WTC11 (cell line): ENCODE data around the gene PKP4.

Experiments
- IRF2 ChIP-seq: sonication (generic); formaldehyde crosslinking; IDR thresholded peaks from 2 replicates; pipeline ENCODE4 v1.8.0; 2022; ENCODE audit warnings: low read depth, missing genetic modification reagents, borderline replicate concordance
- ZNF416 ChIP-seq: fragments of 250-450 bp; sonication (Bioruptor Pico); IDR thresholded peaks from 2 replicates; pipeline ENCODE4 v1.9.0; 2021; ENCODE audit warnings: mild to moderate bottlenecking, inconsistent platforms
- TF ChIP-seq, protein P1 (sequence below): fragments of 200-600 bp; IDR thresholded peaks from 2 replicates; pipeline ENCODE4 v1.8.0; 2022; ENCODE audit warnings: antibody characterized with exemption
- TF ChIP-seq, protein P2 (sequence below): sonication (generic); formaldehyde crosslinking; IDR thresholded peaks from 2 replicates; pipeline ENCODE4 v1.8.0; 2022; ENCODE audit warnings: missing genetic modification reagents
- TF ChIP-seq, protein P3 (sequence below): sonication (generic); formaldehyde crosslinking; conservative IDR thresholded peaks from 2 replicates; pipeline ENCODE4 v1.8.1; 2022; ENCODE audit warnings: mild to moderate bottlenecking, missing genetic modification reagents
- TF ChIP-seq, protein P4 (sequence below): sonication (generic); formaldehyde crosslinking; IDR thresholded peaks from 2 replicates; pipeline ENCODE4 v1.8.1; 2022; ENCODE audit warnings: low read depth, missing genetic modification reagents, borderline replicate concordance
- TF ChIP-seq, protein P5 (sequence below): sonication (generic); formaldehyde crosslinking; IDR thresholded peaks from 2 replicates; pipeline ENCODE4 v1.8.0; 2022; ENCODE audit warnings: mild to moderate bottlenecking, missing genetic modification reagents
- TF ChIP-seq, protein P6 (sequence below): sonication (generic); formaldehyde crosslinking; IDR thresholded peaks from 2 replicates; pipeline ENCODE4 v1.8.1; 2023; ENCODE audit warnings: mild to moderate bottlenecking, missing genetic modification reagents, moderate library complexity
- TF ChIP-seq, protein P7 (sequence below): sonication (generic); formaldehyde crosslinking; IDR thresholded peaks from 2 replicates; pipeline ENCODE4 v1.8.0; 2022; ENCODE audit warnings: mild to moderate bottlenecking, missing genetic modification reagents
- TF ChIP-seq, protein P8 (sequence below): sonication (generic); formaldehyde crosslinking; IDR thresholded peaks from 2 replicates; pipeline ENCODE4 v1.8.1; 2023; ENCODE audit warnings: mild to moderate bottlenecking, missing genetic modification reagents, borderline replicate concordance

DNA sequence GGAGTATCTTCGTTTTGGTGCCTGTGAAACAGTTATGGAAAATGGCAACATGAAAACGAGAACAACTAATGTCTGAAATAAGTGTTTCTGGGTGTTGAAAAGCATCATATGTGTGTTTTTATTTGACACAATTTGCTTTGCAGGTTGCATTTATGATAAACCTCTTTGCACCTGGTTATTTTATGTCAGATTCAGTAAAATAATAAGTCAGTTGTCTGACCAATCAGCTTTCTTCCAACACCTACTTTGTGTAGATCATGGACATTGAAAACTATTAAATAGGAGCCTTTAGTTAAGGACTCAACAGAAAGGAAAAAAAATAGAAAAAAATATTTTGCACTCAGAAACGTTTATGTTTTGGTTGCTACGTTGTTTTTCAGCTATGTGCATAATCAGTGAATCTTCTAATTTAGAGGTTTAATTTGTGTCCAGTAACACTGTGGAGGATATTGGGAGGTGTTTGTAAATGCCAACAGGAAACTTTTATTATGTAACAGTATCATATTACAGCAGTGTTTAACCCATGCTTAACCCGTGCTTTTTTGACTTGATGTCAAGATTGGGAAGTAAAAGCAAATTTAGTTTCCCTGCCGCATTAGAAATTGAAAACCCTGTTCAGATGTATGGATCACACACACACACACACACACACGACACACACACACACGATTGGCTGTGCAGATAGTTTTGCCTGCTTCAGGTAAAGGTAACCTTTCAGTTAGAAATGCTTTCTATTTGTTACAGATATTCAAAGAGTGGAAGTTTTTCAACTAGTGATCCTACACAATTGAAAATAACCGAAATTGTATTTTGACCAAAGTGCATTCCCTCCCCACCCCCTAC, 2.6 kb downstream of the PKP4 start:
- TF ChIP-seq, protein P1, sequence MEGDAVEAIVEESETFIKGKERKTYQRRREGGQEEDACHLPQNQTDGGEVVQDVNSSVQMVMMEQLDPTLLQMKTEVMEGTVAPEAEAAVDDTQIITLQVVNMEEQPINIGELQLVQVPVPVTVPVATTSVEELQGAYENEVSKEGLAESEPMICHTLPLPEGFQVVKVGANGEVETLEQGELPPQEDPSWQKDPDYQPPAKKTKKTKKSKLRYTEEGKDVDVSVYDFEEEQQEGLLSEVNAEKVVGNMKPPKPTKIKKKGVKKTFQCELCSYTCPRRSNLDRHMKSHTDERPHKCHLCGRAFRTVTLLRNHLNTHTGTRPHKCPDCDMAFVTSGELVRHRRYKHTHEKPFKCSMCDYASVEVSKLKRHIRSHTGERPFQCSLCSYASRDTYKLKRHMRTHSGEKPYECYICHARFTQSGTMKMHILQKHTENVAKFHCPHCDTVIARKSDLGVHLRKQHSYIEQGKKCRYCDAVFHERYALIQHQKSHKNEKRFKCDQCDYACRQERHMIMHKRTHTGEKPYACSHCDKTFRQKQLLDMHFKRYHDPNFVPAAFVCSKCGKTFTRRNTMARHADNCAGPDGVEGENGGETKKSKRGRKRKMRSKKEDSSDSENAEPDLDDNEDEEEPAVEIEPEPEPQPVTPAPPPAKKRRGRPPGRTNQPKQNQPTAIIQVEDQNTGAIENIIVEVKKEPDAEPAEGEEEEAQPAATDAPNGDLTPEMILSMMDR = no peak
- TF ChIP-seq, protein P2, sequence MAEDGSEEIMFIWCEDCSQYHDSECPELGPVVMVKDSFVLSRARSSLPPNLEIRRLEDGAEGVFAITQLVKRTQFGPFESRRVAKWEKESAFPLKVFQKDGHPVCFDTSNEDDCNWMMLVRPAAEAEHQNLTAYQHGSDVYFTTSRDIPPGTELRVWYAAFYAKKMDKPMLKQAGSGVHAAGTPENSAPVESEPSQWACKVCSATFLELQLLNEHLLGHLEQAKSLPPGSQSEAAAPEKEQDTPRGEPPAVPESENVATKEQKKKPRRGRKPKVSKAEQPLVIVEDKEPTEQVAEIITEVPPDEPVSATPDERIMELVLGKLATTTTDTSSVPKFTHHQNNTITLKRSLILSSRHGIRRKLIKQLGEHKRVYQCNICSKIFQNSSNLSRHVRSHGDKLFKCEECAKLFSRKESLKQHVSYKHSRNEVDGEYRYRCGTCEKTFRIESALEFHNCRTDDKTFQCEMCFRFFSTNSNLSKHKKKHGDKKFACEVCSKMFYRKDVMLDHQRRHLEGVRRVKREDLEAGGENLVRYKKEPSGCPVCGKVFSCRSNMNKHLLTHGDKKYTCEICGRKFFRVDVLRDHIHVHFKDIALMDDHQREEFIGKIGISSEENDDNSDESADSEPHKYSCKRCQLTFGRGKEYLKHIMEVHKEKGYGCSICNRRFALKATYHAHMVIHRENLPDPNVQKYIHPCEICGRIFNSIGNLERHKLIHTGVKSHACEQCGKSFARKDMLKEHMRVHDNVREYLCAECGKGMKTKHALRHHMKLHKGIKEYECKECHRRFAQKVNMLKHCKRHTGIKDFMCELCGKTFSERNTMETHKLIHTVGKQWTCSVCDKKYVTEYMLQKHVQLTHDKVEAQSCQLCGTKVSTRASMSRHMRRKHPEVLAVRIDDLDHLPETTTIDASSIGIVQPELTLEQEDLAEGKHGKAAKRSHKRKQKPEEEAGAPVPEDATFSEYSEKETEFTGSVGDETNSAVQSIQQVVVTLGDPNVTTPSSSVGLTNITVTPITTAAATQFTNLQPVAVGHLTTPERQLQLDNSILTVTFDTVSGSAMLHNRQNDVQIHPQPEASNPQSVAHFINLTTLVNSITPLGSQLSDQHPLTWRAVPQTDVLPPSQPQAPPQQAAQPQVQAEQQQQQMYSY (CRISPR knock-in tag) = no peak
- TF ChIP-seq ZNF416 (CRISPR knock-in tag) (no peak), IRF2 (no peak)
- TF ChIP-seq, protein P3, sequence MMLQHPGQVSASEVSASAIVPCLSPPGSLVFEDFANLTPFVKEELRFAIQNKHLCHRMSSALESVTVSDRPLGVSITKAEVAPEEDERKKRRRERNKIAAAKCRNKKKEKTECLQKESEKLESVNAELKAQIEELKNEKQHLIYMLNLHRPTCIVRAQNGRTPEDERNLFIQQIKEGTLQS (CRISPR knock-in tag) = no peak
- TF ChIP-seq, protein P4, sequence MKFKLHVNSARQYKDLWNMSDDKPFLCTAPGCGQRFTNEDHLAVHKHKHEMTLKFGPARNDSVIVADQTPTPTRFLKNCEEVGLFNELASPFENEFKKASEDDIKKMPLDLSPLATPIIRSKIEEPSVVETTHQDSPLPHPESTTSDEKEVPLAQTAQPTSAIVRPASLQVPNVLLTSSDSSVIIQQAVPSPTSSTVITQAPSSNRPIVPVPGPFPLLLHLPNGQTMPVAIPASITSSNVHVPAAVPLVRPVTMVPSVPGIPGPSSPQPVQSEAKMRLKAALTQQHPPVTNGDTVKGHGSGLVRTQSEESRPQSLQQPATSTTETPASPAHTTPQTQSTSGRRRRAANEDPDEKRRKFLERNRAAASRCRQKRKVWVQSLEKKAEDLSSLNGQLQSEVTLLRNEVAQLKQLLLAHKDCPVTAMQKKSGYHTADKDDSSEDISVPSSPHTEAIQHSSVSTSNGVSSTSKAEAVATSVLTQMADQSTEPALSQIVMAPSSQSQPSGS (CRISPR knock-in tag) = no peak
- TF ChIP-seq, protein P5, sequence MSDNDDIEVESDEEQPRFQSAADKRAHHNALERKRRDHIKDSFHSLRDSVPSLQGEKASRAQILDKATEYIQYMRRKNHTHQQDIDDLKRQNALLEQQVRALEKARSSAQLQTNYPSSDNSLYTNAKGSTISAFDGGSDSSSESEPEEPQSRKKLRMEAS = no peak
- TF ChIP-seq, protein P6, sequence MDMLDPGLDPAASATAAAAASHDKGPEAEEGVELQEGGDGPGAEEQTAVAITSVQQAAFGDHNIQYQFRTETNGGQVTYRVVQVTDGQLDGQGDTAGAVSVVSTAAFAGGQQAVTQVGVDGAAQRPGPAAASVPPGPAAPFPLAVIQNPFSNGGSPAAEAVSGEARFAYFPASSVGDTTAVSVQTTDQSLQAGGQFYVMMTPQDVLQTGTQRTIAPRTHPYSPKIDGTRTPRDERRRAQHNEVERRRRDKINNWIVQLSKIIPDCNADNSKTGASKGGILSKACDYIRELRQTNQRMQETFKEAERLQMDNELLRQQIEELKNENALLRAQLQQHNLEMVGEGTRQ (CRISPR knock-in tag) = no peak
- TF ChIP-seq, protein P7, sequence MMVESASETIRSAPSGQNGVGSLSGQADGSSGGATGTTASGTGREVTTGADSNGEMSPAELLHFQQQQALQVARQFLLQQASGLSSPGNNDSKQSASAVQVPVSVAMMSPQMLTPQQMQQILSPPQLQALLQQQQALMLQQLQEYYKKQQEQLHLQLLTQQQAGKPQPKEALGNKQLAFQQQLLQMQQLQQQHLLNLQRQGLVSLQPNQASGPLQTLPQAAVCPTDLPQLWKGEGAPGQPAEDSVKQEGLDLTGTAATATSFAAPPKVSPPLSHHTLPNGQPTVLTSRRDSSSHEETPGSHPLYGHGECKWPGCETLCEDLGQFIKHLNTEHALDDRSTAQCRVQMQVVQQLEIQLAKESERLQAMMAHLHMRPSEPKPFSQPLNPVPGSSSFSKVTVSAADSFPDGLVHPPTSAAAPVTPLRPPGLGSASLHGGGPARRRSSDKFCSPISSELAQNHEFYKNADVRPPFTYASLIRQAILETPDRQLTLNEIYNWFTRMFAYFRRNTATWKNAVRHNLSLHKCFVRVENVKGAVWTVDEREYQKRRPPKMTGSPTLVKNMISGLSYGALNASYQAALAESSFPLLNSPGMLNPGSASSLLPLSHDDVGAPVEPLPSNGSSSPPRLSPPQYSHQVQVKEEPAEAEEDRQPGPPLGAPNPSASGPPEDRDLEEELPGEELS = no peak
- TF ChIP-seq, protein P8, sequence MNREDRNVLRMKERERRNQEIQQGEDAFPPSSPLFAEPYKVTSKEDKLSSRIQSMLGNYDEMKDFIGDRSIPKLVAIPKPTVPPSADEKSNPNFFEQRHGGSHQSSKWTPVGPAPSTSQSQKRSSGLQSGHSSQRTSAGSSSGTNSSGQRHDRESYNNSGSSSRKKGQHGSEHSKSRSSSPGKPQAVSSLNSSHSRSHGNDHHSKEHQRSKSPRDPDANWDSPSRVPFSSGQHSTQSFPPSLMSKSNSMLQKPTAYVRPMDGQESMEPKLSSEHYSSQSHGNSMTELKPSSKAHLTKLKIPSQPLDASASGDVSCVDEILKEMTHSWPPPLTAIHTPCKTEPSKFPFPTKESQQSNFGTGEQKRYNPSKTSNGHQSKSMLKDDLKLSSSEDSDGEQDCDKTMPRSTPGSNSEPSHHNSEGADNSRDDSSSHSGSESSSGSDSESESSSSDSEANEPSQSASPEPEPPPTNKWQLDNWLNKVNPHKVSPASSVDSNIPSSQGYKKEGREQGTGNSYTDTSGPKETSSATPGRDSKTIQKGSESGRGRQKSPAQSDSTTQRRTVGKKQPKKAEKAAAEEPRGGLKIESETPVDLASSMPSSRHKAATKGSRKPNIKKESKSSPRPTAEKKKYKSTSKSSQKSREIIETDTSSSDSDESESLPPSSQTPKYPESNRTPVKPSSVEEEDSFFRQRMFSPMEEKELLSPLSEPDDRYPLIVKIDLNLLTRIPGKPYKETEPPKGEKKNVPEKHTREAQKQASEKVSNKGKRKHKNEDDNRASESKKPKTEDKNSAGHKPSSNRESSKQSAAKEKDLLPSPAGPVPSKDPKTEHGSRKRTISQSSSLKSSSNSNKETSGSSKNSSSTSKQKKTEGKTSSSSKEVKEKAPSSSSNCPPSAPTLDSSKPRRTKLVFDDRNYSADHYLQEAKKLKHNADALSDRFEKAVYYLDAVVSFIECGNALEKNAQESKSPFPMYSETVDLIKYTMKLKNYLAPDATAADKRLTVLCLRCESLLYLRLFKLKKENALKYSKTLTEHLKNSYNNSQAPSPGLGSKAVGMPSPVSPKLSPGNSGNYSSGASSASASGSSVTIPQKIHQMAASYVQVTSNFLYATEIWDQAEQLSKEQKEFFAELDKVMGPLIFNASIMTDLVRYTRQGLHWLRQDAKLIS (CRISPR knock-in tag) = no peak
